Ovary (tissue), 3 donors: Measurements from ENCODE around the gene CCL26.

Source experiments
- CTCF ChIP-seq, 3 donors: fragments of 450-650 bp in 2 of 3; fragments of 200-600 bp in 1 of 3; IDR thresholded peaks; one replicate each; pipeline versions ENCODE4 v1.5.1 to v1.8.0; 2016 to 2022; ENCODE audit warnings: antibody characterized with exemption in 3 of 3, mild to moderate bottlenecking in 1 of 3
- EP300 ChIP-seq: sonication (generic); formaldehyde crosslinking; IDR thresholded peaks from one replicate; pipeline ENCODE4 v1.6.1; 2017; ENCODE audit warnings: antibody characterized with exemption
- POLR2A ChIP-seq: fragments of 450-650 bp; IDR thresholded peaks from one replicate; pipeline ENCODE4 v1.6.1; 2017; ENCODE audit warnings: antibody characterized with exemption, mild to moderate bottlenecking, moderate library complexity
- donor health status: DM: no; HTN: no; CAD: no.

GRCh38 chr7:75798770-75799169 lies 26.8 kb upstream of the CCL26 start:
- TF ChIP-seq CTCF (IDR thresholded peaks at IDR 0.05): no peak
- TF ChIP-seq EP300: no peak
- TF ChIP-seq POLR2A: no peak
